Hepatocyte (in vitro differentiated cells): Measurements from ENCODE around the gene C3orf85. TPM values are rescaled to one million over a fixed set of nuclear protein-coding genes. Genes with fewer than 3 reads are reported as not detected.

Experiments
- DNase-seq: peaks from one replicate; pipeline ENCODE4 v3.0.0-alpha.2; 2016; ENCODE audit warnings: low spot score
- H2AFZ ChIP-seq: fragments of 200-600 bp; sonication (generic); 2 replicates; pipeline ENCODE4 v1.6.0; 2016; ENCODE audit warnings: antibody characterized with exemption, mild to moderate bottlenecking
- H3K27ac ChIP-seq: fragments of 200-600 bp; sonication (generic); 2 replicates; pipeline ENCODE4 v1.5.1; 2016; ENCODE audit warnings: mild to moderate bottlenecking
- H3K27me3 ChIP-seq: fragments of 200-600 bp; sonication (generic); 2 replicates; pipeline ENCODE4 v1.6.1; 2016
- H3K36me3 ChIP-seq: fragments of 200-600 bp; sonication (generic); replicated peaks from 2 replicates; pipeline ENCODE4 v1.5.1; 2016; ENCODE audit warnings: low read depth; ENCODE audit not compliant: insufficient read depth
- H3K4me1 ChIP-seq: fragments of 200-600 bp; sonication (generic); 2 replicates; pipeline ENCODE4 v1.5.1; 2016; ENCODE audit warnings: mild to moderate bottlenecking, moderate library complexity; ENCODE audit not compliant: insufficient read depth
- H3K4me2 ChIP-seq: fragments of 200-600 bp; sonication (generic); 2 replicates; pipeline ENCODE4 v1.6.0; 2016
- H3K4me3 ChIP-seq: fragments of 200-600 bp; sonication (generic); 2 replicates; pipeline ENCODE4 v1.5.1; 2016; ENCODE audit warnings: mild to moderate bottlenecking
- H3K79me2 ChIP-seq: fragments of 200-600 bp; sonication (generic); 2 replicates; pipeline ENCODE4 v1.6.0; 2017; ENCODE audit warnings: mild to moderate bottlenecking
- H3K9me2 ChIP-seq: fragments of 200-600 bp; sonication (generic); replicated peaks from 2 replicates; pipeline ENCODE4 v1.6.0; 2017; ENCODE audit warnings: mild to moderate bottlenecking; ENCODE audit not compliant: insufficient read depth
- H3K9me3 ChIP-seq: fragments of 200-600 bp; sonication (generic); 2 replicates; pipeline ENCODE4 v1.5.1; 2016; ENCODE audit warnings: low read depth, mild to moderate bottlenecking
- H4K20me1 ChIP-seq: fragments of 200-600 bp; sonication (generic); 2 replicates; pipeline ENCODE4 v1.6.0; 2016; ENCODE audit warnings: mild to moderate bottlenecking; ENCODE audit not compliant: insufficient read depth, poor library complexity, severe bottlenecking
- EZH2 ChIP-seq: fragments of 200-600 bp; sonication (generic); IDR thresholded peaks from 2 replicates; pipeline ENCODE4 v1.6.1; 2016; ENCODE audit warnings: antibody characterized with exemption, mild to moderate bottlenecking, borderline replicate concordance
- EZH2phosphoT487 ChIP-seq: fragments of 200-600 bp; sonication (generic); IDR thresholded peaks from one replicate; pipeline ENCODE4 v1.6.1; 2018; ENCODE audit warnings: antibody characterized with exemption, mild to moderate bottlenecking, low read depth, moderate library complexity; ENCODE audit not compliant: unreplicated experiment, severe bottlenecking
- whole genome bisulfite sequencing: methylation state at CpG from one replicate; pipeline ENCODE4 v1.1.6; 2016; ENCODE audit warnings: low lambda C conversion rate; ENCODE audit errors: missing lambda C conversion rate; 5-methylcytosine and 5-hydroxymethylcytosine counted together
- polyA plus RNA-seq: library from polyadenylated mRNA; unstranded; fragments of >200 nt; fragmentation: Nextera tagmentation; extraction: Ambion mirVana; gene quantifications from 2 replicates; pipeline ENCODE4 v1.2.1, GENCODE V29; 2016
- total RNA-seq: library from RNA; depleted of rRNA; stranded (reverse); fragments of >200 nt; gene quantifications from 2 replicates; pipeline ENCODE4 v1.2.3, GENCODE V29; 2014
- TF ChIP-seq, protein P1 (sequence below): fragments of 200-600 bp; sonication (generic); IDR thresholded peaks from 2 replicates; pipeline ENCODE4 v1.5.1; 2016; ENCODE audit warnings: antibody characterized with exemption, mild to moderate bottlenecking; ENCODE audit not compliant: poor library complexity

The C3orf85 gene
- total and polyA plus RNA-seq, 2 experiments from 2014 or later, result 33.4 to 52.2 TPM

DNA sequence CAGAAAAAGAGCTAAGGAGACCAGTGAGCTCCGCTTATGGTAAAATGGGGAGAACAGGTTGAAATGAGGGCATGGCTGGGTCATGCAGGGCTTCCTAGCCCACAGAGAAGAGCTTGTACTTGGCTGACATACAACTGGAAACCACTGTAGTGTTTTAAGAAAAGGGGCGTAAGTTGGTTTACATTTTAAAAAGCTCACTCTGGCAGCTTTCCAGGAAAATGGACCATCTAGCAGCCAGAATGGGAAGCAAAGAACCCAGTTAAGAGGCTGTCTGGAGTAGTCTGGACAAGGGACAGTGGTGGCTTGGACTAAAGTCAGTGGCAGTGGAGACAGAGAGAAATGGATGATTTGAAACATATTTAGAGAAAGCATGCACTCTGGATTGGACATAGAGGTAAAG, 20.5 kb upstream of the C3orf85 start:
- H3K9me3 ChIP-seq, result no peaks in the 10 kb centered on the region
- H3K79me2 ChIP-seq, result no peaks in the 10 kb centered on the region
- H3K27ac ChIP-seq, result no peak overlapping the region
- no peak for DNase-seq
- no peak overlapping the region for H2AFZ ChIP-seq
- no peaks in the 10 kb centered on the region for H3K36me3 ChIP-seq
- H3K4me3 ChIP-seq, result no peak overlapping the region
- TF ChIP-seq EZH2, result no peak
- no peak for TF ChIP-seq EZH2phosphoT487
- TF ChIP-seq, protein P1, sequence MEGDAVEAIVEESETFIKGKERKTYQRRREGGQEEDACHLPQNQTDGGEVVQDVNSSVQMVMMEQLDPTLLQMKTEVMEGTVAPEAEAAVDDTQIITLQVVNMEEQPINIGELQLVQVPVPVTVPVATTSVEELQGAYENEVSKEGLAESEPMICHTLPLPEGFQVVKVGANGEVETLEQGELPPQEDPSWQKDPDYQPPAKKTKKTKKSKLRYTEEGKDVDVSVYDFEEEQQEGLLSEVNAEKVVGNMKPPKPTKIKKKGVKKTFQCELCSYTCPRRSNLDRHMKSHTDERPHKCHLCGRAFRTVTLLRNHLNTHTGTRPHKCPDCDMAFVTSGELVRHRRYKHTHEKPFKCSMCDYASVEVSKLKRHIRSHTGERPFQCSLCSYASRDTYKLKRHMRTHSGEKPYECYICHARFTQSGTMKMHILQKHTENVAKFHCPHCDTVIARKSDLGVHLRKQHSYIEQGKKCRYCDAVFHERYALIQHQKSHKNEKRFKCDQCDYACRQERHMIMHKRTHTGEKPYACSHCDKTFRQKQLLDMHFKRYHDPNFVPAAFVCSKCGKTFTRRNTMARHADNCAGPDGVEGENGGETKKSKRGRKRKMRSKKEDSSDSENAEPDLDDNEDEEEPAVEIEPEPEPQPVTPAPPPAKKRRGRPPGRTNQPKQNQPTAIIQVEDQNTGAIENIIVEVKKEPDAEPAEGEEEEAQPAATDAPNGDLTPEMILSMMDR, result no peak
- H4K20me1 ChIP-seq, result no peaks in the 10 kb centered on the region
- no peaks in the 10 kb centered on the region for H3K4me1 ChIP-seq
- 63% methylated on average over 2 of the region's 2 CpGs for WGBS
- no peak overlapping the region for H3K4me2 ChIP-seq
- H3K27me3 ChIP-seq, result no peaks in the 10 kb centered on the region
- H3K9me2 ChIP-seq, result no peaks in the 10 kb centered on the region

- H3K4me3 ChIP-seq, result no peak within 1 kb of the TSS
- no peaks in the 10 kb centered on the region for H3K27me3 ChIP-seq
- H2AFZ ChIP-seq, result no peak within 1 kb of the TSS
- H3K27ac ChIP-seq, result no peak within 1 kb of the TSS
- 95% methylated on average over 38 of the region's 38 CpGs for WGBS
- DNase-seq, result no peak
- no peaks in the 10 kb centered on the region for H3K79me2 ChIP-seq
- no peaks in the 10 kb centered on the region for H4K20me1 ChIP-seq
- no peak within 1 kb of the TSS for H3K4me2 ChIP-seq
- no peaks in the 10 kb centered on the region for H3K9me3 ChIP-seq
- H3K9me2 ChIP-seq, result no peaks in the 10 kb centered on the region
- no peaks in the 10 kb centered on the region for H3K36me3 ChIP-seq
- no peak for TF ChIP-seq EZH2phosphoT487
- TF ChIP-seq EZH2, result no peak
- TF ChIP-seq, protein P1, result no peak
- H3K4me1 ChIP-seq, result no peaks in the 10 kb centered on the region
Observed at GRCh38 chr3:109117939-109118338, 18.6 kb upstream of the C3orf85 start, which contains the start of gene MORC1. Gene MORC1, minus strand, starts transcription at chr3:109118134. Its CDS starts 75 bp downstream, at chr3:109118059.

DNA sequence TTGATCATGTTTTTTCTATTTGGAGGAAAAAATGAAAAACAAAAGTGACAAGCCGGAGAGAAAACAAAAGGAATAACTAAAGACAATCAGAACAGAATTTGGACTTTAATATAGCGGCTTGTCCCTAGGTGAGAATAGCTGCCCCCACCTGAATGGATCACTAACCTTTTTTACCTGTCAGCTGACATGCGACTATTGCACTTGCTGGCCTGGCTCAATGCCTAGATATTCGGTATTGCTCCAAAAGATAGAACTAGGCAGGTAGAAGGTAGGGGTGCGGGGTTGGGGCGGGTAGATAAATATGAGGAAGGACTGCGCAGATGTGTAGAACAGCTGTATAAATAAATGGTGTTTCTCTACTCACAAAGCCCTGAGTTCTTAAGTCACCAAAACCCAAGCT, 17.9 kb upstream of the C3orf85 start:
- Histone ChIP-seq H3K79me2 (no peaks in the 10 kb centered on the region), H3K9me2 (no peaks in the 10 kb centered on the region), H3K27me3 (no peaks in the 10 kb centered on the region), H3K4me2 (no peak overlapping the region), H3K4me3 (no peak overlapping the region), H2AFZ (no peak overlapping the region), H3K4me1 (no peaks in the 10 kb centered on the region), H3K27ac (no peak overlapping the region), H4K20me1 (no peaks in the 10 kb centered on the region), H3K9me3 (no peaks in the 10 kb centered on the region), H3K36me3 (no peaks in the 10 kb centered on the region)
- no peak for DNase-seq
- WGBS, result 94% methylated on average over 7 of the region's 7 CpGs
- TF ChIP-seq EZH2phosphoT487 (no peak), EZH2 (no peak)
- TF ChIP-seq, protein P1, result no peak

DNA sequence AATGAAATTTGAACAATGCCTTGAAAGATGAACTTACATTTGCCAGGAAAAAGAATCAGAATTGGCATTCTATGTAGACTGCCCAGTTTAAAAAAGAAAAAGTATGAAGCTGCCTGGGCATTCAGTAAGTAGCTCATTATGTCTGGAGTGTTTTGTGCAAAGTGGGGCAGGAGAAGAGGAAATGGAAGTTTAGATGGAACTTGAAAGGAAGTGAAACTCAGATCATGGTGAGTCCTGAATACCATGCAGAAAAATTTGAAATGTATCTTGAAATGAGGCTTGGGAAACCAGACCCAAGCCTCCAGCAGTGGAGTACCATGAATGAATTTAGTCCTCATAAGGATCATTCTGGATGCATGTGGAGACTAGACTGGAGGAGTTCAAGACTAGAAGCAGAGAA, 13.8 kb upstream of the C3orf85 start:
- H3K27me3 ChIP-seq, result no peaks in the 10 kb centered on the region
- H4K20me1 ChIP-seq, result no peaks in the 10 kb centered on the region
- no peaks in the 10 kb centered on the region for H3K79me2 ChIP-seq
- H3K9me2 ChIP-seq, result no peaks in the 10 kb centered on the region
- no peak overlapping the region for H3K4me3 ChIP-seq
- no peaks in the 10 kb centered on the region for H3K4me1 ChIP-seq
- no peaks in the 10 kb centered on the region for H3K36me3 ChIP-seq
- TF ChIP-seq, protein P1, result no peak
- TF ChIP-seq EZH2 (no peak), EZH2phosphoT487 (no peak)
- H2AFZ ChIP-seq, result no peak overlapping the region
- no peak overlapping the region for H3K4me2 ChIP-seq
- no peaks in the 10 kb centered on the region for H3K9me3 ChIP-seq
- DNase-seq, result no peak
- no peak overlapping the region for H3K27ac ChIP-seq
